Activated CD8-positive, alpha-beta memory T cell treated with anti-CD3 and anti-CD28 coated beads, Interleukin-2, amount 50 U/mL, for 1 hour (primary cell): Measurements from ENCODE around the gene GBGT1.
"Not testable (repeated sequence)": the region's sequence is repeated elsewhere in the genome, so short reads cannot be mapped to it uniquely, and the experiment has no call there.

Source experiments
- DNase-seq: peaks from one replicate; pipeline ENCODE4 v3.0.0-alpha.2; 2020; ENCODE audit errors: extremely low read depth

Gene GBGT1

GRCh38 chr9:133163504-133164172 is at the start of gene GBGT1:
GBGT1 (minus strand) TSS chr9:133163914; CDS start chr9:133162412, 1,502 bp downstream.
- no peak for DNase-seq

GRCh38 chr9:133210609-133211008 is 46.9 kb upstream of the GBGT1 start:
- DNase-seq, result no peak

- no peak for DNase-seq
Measured at GRCh38 chr9:133210202-133210532, 46.5 kb upstream of the GBGT1 start.

DNA sequence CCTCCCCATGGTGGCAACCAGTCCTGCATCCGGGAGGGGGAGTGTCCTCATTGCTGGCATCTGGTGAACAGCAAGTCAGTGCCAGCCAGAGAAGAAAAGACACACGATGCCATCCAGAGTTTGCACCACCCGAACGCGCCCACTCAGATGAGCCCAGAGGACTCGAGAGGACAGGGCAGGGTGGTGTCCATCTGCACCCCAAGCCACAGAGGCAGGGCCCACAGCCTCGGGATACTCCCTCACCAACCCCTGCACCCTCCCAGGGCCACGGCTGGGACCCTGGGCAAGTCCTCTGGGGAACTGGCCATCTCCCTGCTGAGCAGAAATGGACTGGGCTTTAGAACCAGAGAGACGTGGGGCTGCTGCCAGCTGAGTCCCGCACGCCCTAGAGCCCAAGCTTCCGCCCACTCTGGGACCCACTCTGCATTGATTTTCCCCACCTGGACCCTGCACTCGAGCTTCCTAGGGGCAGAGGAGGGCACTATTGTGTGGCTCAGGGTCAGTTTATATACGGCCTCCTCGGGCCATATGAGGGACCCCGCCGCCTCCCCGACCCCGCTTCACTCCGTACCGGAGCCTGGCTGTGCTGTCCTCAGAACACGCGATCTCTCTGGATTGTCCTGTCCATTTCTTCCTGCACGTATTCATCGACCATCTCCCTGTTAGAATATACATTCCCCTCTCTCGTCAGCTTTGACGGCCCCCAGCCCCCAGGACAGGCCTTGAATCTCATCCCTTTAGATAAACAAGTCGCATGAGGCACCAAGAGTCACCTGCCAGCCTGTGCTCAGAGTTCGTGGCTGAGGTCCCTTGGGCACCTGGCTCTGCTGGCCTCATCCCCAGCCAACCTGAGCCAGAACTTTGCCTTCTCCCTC is 45.9 kb upstream of the GBGT1 start:
- not testable (repeated sequence) for DNase-seq

- DNase-seq, result not testable (repeated sequence)
Measured at GRCh38 chr9:133208880-133209300, 45.2 kb upstream of the GBGT1 start, which contains the start of gene OBP2B. OBP2B (minus strand) TSS chr9:133209250; CDS start chr9:133209199, 51 bp downstream.

DNA sequence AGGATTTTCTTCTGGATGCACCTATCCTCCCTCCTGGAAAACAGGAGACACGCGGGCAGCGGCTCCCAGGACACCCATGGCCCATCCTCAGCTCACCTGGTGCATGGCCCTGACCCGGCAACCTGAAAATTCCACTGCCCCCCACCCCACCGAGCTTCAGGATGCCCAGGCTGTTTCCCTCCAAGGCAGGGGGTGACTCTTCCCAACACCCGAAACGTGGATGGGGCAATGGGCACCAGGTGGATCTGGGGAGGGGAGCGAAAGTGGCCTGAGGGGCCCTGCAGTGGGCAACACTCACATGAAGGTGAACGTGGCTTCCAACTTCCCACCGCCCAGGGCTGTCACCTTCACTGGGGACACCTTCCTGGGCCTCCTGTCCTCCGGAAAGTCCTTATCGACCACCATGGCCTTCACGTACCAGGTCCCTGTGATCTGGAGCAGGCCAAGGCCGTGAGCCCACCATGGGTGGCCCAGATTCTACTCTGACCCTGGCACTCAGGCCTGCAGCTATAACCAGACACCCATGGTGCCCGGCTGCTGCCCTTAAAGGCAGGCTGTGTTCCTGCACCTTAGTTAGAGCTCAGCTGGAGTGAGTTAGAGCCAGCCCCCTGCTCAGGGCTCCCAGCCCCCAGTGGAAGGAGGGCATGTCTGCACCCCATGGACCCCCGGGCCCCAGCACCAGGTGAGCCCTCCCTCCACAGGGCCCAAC is 44.6 kb upstream of the GBGT1 start:
- DNase-seq, result not testable (repeated sequence)

DNA sequence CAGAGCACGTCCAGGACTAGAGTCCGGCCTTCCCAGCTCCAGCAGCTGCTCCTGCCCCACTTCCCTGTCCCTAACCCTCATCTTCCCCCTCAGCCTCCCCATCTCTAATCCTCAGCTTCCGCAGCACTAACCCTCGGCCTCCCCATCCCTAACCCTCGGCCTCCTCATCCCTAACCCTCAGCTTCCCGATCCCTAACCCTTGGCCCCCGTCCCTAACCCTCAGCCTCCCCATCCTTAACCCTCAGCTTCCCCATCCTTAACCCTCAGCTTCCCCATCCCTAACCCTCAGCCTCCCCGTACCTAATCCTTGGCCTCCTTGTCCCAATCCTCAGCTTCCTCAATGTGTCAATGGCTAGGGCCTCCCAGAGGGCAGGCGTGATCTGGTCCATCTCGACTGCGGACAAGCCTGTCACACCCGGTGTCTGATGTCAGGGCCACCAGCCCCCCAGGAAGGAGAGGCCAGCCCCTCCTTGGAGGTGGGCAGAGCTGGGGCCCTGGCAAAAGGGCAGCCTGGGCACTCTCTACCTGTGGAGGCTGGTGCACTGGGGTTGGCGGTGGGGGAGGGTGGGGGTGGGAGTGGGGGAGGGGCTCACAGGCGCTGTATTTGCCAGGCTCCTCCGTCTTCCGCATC is 43.9 kb upstream of the GBGT1 start:
- no peak for DNase-seq

DNA sequence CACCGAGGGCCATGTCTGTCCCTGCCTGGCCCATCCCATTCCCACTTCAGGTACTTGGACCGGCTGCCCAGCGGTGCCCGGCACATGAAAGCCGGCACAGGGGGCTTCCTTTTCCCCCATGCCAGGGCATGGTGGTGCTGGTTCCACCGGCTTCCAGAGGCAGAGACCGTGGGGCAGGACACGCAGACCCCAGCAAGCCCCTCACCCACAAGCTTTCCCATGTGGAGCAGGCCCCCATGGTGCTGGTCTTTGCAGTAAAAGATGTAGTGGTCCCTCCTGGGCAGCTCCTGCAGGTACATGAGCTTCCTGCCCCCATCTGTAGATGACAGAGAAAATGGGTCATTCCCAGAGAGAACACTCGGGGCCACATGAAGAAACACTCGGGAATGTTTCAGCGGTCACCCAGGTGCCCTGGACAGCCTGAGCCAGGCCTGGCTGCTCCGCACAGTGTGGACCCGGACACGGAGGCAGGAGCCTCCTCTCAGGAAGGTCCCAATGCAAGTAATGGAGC is 43.4 kb upstream of the GBGT1 start:
- no peak for DNase-seq

GRCh38 chr9:133205996-133206931 is 42.5 kb upstream of the GBGT1 start:
- no peak for DNase-seq

DNA sequence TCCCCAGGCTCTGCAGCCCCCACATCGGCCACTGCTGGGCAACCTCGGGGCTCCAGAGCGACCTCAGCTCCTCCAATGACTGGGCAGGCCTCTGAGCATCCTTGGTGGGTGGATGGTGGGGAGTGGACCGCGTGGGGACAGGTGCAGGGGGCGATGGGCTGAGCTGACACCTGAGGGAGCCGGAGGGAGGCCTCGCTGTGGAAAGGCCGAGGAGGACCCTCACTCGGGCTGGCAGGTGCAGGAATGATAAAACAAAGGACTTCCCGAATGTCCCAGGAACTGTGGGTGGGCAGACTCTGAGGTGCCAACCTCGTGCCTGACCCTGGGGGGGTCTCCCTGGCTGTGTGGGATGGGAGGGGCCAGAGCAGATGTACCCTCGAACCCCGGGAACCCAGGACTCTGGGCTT is 41.8 kb upstream of the GBGT1 start:
- not testable (repeated sequence) for DNase-seq

GRCh38 chr9:133204993-133205336 is 41.3 kb upstream of the GBGT1 start:
- no peak for DNase-seq

DNA sequence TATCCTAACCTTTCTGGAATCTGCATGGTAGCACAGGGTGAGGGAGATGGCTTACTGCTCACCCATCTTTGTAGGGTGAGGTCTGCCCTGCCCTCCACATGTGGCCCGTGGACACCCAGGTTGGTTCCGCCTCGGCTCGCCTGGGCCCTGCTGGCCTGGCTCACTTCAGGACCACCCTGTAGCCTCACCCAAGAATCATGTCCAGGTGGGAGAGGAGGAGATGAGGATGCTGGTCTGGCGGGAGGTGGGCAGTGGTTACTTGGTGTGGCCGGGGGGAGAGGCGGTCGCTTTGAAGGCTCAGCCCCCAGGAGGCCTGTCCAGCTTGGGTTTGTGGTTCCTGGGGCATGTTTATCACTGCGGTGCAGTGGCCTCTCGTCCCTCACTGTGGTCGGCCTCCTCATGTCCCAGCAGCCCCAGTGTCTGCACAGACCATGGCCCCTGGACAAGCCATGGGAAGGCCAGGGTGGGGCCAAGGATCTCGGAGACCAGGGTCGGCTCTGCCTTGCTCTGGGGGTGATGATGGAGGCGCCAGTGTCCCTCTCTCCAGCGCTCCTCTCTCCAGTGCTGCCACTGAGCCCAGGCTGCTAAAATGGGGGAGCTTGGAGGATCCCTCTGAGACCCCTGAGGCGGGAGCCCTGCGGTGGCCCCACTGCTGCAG is 40.8 kb upstream of the GBGT1 start:
- no peak for DNase-seq

GRCh38 chr9:133203506-133204075 is 39.9 kb upstream of the GBGT1 start:
- no peak for DNase-seq

GRCh38 chr9:133202688-133203453 is 39.2 kb upstream of the GBGT1 start:
- no peak for DNase-seq

GRCh38 chr9:133202145-133202513 is 38.4 kb upstream of the GBGT1 start:
- DNase-seq, result no peak

DNA sequence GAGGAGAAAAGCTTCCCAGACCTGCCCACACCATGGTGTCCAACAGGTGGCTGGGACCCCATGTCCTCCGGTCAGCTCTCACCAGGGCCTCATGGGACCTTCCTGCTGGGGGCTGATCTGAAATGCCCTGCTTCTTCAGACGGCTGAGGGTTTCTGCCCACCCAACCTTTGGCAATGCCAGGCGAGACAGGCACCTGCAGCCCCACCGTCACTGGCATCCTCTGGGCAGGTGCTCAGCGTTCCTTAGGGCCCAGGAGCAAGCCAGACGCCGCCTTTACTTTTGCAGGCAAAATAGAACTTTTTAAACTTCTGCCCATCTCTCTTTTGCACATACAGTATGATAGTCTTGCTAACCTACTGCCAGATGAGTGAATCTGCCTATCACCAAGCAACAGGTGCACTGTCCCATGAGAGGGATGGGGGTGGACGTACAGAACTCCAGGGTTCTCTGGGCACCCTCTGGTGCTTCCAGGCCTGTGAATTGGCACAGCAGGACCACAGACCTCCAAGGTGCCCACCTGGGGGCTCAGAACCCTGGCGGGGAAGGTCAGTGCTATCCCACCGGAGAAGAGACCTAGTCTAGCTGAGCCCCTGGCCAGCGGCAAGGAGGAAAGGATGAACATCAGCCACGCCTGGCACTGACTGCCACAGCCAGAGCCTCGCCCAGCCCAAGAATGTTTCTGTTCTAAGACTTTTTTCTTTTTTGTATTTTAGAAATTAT is 37.9 kb upstream of the GBGT1 start:
- no peak for DNase-seq

DNA sequence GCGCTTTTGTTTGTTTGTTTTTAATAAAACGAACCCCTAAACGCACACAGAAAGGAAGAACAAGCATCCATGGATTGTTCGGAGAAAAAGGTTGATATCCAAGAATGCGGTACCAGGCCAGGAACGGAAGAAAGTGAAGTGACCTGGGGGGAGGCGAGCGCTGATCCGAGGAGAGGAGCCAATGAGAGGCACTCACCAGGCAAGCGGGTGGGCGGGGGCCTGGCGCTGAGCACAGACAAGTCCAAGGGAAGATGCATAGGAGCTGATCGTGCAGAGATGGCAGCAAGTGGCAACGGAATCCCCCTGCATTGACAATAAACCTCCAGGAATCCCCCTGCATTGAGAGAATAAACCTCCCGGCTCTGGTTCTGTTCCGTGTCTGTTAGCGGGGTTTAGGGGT is 36.9 kb upstream of the GBGT1 start:
- no peak for DNase-seq

GRCh38 chr9:133199648-133200321 is 36.1 kb upstream of the GBGT1 start:
- DNase-seq, result no peak
